Stimulated activated effector memory CD8-positive, alpha-beta T cell treated with anti-CD3 and anti-CD28 coated beads, Interleukin-12 subunit alpha, Interleukin-12 subunit beta, amount 100 ng/mL, for 72 hours (primary cell): ENCODE results near the gene GGA3.
"Not testable (repeated sequence)": the region's sequence is repeated elsewhere in the genome, so short reads cannot be mapped to it uniquely, and the experiment has no call there.

Experiments
- ATAC-seq: fragments of 150-1000 bp; cut with Tn5 transposase; 2 replicates; pipeline ENCODE4 v1.10.0; 2021
- DNase-seq, 2 donors: peaks; one replicate each; pipeline ENCODE4 v3.0.0; 2021 to 2022; ENCODE audit warnings: low spot score in 2 of 2
- H3K27ac Mint-ChIP-seq: one replicate; pipeline ENCODE4 v1.8.0; 2022; ENCODE audit warnings: mild to moderate bottlenecking, mixed read lengths
- H3K36me3 Mint-ChIP-seq: one replicate; pipeline ENCODE4 v1.8.0; 2022; ENCODE audit warnings: mild to moderate bottlenecking, mixed read lengths
- H3K4me1 Mint-ChIP-seq: one replicate; pipeline ENCODE4 v1.8.0; 2022; ENCODE audit warnings: mixed read lengths
- H3K4me3 Mint-ChIP-seq: one replicate; pipeline ENCODE4 v1.8.0; 2022; ENCODE audit warnings: mild to moderate bottlenecking, mixed read lengths
- H3K9me3 Mint-ChIP-seq: one replicate; pipeline ENCODE4 v1.8.0; 2022; ENCODE audit warnings: mixed read lengths

The GGA3 gene

DNA sequence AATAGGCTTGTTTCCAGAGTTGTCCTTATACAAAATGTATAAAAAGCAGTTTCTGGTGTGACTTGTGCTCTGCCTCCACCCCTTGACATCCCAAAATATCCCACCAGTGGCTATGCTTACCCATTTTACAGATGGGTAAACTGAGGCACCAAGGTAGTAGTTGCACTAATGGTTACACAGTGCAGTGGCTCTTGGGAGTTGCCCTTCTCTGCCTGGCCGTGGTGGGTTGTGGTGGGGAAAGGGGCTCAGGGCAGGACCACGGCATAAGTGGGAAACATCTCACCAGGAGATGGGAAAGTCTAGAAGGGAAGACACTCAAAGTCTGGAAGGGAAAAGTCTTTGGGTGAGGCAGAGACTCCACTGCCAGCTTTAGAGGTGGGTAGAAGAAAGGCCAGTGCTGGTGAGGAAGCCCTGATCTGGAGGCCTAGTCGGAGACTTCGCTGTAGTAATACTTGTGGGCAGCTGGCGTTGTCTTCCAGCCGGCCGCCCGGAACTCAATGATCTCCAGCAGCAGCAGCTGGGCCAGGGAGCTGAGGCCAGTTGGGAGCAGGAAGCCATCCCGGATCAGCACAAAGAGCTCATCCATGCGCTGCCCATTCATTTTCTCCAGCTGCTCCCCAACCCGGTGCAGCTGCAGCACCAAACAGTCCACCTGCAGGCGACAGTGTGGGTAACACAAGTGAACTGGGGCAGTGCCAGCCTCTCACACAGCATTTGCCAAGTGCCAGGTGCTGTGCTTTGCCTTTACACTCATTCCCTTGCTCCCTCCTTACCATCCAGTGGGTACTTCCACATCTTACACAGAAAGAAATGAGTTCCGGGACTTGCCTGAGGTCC is 5.1 kb upstream of the GGA3 start:
- Mint-ChIP-seq H3K4me1 (peaks cover 41% of the 10 kb centered on the region), H3K27ac (no peak overlapping the region), H3K36me3 (peaks cover 71% of the 10 kb centered on the region), H3K4me3 (no peak overlapping the region), H3K9me3 (no peaks in the 10 kb centered on the region)
- ATAC-seq: no peak
- DNase-seq: no peak

DNA sequence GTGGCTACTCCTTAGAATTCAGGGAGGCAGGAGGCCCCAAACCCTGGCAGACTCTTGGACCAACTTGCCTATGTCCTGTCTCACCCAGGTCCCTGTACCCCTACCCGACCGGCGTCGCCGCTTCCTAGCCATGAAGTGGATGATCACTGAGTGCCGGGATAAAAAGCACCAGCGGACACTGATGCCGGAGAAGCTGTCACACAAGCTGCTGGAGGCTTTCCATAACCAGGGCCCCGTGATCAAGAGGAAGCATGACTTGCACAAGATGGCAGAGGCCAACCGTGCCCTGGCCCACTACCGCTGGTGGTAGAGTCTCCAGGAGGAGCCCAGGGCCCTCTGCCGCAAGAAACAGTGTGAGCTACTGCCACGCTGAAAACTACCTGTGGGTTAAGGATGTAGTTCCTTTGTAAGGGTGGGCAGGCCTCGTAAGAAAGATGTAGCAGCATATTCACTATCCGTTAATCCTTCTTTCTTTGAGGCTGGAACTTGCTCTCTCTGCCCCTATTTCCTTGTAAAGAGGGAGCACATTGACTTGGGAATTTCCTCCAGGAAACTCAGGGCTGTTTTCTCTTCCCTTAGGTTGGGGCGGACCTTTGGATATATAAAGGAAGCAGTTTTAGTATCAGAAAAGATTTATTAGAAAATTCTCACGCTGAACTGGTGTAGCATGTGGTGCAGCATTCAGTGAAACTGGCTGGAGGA is 4.4 kb upstream of the GGA3 start:
- Mint-ChIP-seq H3K4me3 (no peak overlapping the region), H3K36me3 (peaks cover 79% of the 10 kb centered on the region), H3K27ac (no peak overlapping the region), H3K4me1 (peaks cover 40% of the 10 kb centered on the region), H3K9me3 (no peaks in the 10 kb centered on the region)
- DNase-seq (no peak), ATAC-seq (no peak)

DNA sequence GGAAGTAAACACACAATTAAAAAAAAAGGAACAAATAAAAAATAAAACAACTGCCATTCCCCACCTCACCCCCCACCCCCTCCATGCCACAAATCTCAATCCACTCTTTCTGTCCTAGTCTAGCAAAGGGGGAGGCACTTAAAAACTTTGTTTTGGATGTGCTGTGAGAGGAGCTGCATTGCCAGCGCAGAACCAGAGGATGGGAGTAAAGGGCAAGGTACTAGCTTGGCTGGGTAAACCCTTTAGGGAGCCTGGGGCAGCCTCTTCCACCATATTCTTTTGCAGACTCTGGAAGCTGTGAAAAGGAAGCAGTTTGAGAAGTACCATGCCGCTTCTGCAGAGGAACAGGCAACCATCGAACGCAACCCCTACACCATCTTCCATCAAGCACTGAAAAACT is 1.6 kb upstream of the GGA3 start:
- no peak for DNase-seq
- H3K36me3 Mint-ChIP-seq: peaks cover 66% of the 10 kb centered on the region
- H3K4me1 Mint-ChIP-seq: peaks cover 40% of the 10 kb centered on the region
- H3K4me3 Mint-ChIP-seq: peak overlapping the region; percentile 97
- ATAC-seq: no peak
- peak overlapping the region; percentile 100 for H3K27ac Mint-ChIP-seq
- H3K9me3 Mint-ChIP-seq: no peaks in the 10 kb centered on the region

DNA sequence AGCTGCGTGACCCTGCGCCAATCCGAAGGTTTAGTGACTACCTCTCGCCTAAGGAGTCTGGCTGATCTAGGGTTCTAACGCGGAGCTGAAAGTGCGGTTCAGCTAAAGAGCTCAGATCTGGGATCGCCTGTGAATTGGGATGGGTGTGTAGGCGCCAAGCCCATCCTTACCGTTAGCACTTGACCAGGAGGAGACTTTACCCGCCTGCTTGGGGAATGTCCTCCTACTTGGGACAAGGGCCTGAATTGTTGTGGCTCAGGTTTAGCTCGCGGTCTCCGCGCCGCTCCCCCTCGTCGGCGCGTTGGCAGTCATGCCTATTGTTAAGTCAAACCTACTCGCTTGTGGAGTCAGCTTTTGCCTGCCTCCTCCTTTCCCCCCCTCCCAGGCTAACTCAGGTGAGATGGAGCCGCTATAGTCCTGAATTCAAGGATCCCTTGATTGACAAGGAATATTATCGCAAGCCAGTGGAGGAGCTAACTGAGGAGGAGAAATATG is 753 bp upstream of the GGA3 start:
- Mint-ChIP-seq H3K36me3 (peaks cover 64% of the 10 kb centered on the region), H3K4me1 (peaks cover 40% of the 10 kb centered on the region), H3K27ac (peak overlapping the region; percentile 100), H3K9me3 (no peaks in the 10 kb centered on the region), H3K4me3 (peak overlapping the region; percentile 97)
- ATAC-seq (no peak), DNase-seq (no peak)

DNA sequence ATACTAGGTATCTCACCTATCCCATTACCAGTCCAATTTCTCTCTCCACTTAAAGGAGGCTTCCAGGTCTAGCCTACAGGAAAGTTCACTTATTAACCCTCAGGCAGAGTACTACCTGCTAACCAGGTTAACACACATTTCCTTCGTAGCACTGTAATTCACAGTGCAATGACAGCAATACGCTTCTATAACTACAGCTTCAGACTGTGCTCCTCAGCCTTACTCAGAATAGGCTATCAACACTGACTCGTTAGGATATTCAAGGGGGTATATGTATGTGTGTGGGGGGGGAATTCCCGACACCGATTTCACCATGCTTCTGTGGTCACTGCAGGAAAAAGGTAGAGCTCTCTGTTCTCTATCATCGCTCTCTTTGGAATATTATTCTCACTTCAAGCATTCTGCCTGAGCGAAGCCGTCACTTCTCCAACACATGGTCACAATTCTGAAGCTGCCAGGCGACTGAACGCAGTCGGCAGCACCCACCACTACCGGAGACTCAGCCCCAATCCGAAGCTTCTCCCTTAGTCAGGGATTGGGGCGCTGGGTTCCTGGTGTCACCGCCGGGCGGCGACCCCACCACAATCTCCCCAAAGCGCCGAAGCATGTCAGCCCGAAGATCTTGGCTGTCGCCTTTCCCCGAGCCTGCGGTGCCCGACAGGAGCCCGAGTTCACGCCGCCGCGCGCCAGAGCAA is 618 bp downstream of the GGA3 start:
- Mint-ChIP-seq H3K4me1 (peaks cover 51% of the 10 kb centered on the region), H3K9me3 (no peaks in the 10 kb centered on the region), H3K36me3 (peaks cover 51% of the 10 kb centered on the region), H3K4me3 (peak overlapping the region; percentile 97), H3K27ac (peak overlapping the region; percentile 100)
- DNase-seq: peak in 1 of 2 donors; percentile 82
- peak; percentile 70 for ATAC-seq

DNA sequence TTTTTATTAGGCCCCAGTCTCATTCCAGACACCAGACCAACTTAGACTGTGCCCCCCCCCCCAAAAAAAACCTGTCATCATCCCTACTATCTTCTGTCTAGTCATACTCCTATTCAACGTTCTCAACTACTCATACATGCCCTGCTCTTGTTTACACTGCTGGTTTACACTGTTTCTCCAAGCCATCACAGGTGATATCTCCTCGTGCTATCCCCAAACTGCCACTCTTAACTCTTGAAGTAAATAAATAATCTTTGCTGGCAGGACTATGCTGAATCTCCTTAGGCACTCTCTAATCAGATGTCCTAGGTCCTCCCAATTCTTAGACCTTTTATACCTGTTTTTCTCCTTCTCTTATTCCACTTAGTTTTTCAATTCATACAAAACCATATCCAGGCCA is 4.2 kb downstream of the GGA3 start:
- not testable (repeated sequence) for H3K4me3 Mint-ChIP-seq, DNase-seq, H3K9me3 Mint-ChIP-seq, ATAC-seq
- Mint-ChIP-seq H3K27ac (peak overlapping the region; percentile 65), H3K4me1 (peaks cover 74% of the 10 kb centered on the region), H3K36me3 (peaks cover 32% of the 10 kb centered on the region)

DNA sequence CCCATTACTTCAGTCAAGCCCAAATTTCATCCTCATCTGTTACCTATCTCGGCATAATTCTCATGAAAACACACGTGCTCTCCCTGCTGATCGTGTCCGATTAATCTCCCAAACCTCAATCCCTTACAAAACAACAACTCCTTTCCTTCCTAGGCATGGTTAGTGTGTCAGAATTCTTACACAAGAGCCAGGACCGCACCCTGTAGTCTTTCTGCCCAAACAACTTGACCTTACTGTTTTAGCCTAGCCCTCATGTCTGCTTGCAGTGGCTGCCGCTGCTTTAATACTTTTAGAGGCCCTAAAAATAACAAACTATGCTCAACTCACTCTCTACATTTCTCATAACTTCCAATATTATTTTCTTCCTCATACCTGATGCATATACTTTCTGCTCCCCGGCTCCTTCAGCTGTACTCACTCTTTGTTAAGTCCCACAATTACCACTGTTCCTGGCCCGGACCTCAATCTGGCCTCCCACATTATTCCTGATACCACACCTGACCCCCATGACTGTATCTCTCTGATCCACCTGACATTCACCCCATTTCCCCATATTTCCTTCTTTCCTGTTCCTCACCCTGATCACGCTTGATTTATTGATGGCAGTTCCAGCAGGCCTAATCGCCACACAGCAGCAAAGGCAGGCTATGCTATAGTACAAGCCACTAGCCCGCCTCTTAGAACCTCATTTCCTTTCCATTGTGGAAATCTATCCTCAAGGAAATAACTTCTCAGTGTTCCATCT is 5.3 kb downstream of the GGA3 start:
- not testable (repeated sequence) for DNase-seq, H3K9me3 Mint-ChIP-seq, ATAC-seq, H3K4me3 Mint-ChIP-seq
- Mint-ChIP-seq H3K4me1 (peaks cover 82% of the 10 kb centered on the region), H3K36me3 (peaks cover 31% of the 10 kb centered on the region), H3K27ac (peak overlapping the region; percentile 65)

DNA sequence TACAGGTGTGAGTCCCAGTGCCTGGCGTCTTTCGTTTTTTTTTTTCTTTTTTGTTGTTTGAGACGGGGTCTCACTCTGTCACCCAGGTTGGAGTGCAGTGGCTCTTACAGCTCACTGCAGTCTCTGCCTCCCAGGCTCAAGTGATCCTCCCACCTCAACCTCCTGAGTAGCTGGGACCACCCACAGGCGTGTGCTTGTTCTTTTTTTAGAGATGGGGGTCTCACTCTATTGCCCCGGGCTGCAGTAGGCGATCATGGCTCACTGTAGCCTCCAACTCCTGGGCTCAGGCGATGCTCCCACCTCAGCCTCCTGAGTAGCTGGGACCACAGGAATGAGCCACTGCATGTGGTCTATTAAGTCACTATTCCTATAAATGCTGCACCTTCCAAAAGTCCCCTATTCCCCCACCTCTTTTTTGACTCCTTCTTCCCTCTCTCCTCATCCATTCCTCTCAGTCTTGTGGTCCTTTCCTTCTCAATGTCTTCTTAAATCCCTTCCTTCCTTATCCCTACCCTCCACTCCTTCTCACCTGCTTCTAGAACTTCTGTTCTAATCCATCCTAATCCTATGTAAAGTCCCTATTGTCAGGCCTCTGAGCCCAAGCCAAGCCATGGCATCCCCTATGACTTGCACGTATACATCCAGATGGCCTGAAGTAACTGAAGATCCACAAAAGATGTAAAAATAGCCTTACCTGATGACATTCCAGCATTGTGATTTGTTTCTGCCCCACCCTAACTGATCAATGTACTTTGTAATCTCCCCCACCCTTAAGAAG is 9.2 kb downstream of the GGA3 start:
- H3K36me3 Mint-ChIP-seq: peaks cover 46% of the 10 kb centered on the region
- peak overlapping the region; percentile 64 for H3K4me3 Mint-ChIP-seq
- H3K4me1 Mint-ChIP-seq: peaks cover 77% of the 10 kb centered on the region
- no peak for ATAC-seq
- no peak for DNase-seq
- H3K27ac Mint-ChIP-seq: peak overlapping the region; percentile 84
- no peaks in the 10 kb centered on the region for H3K9me3 Mint-ChIP-seq

DNA sequence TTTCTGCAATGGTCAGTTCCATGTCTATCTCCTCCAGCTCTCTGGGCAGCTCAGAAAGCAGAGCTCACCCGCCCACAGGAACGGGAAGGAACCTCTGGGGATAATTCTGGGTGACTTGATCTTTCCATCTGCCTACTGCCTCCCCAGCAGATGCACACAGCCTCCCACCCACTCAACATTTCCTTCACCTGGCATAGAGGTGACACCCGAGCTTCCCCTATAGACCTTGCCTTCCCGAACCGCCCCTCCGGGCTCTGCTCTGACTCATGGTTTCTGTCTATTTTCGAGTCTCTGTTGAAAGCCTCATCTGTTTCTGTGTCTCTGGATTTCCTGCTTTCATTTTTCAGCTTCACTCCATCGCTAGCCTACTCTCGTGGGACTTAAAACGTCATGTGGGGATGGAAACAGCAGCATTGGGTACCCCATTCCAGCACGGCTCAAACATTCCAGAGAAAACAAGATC is 11.4 kb downstream of the GGA3 start:
- Mint-ChIP-seq H3K4me1 (peaks cover 56% of the 10 kb centered on the region), H3K27ac (peak overlapping the region; percentile 84), H3K4me3 (peak overlapping the region; percentile 64), H3K36me3 (peaks cover 66% of the 10 kb centered on the region), H3K9me3 (no peaks in the 10 kb centered on the region)
- ATAC-seq (peak; percentile 98), DNase-seq (peak; percentile 45 to 80)

DNA sequence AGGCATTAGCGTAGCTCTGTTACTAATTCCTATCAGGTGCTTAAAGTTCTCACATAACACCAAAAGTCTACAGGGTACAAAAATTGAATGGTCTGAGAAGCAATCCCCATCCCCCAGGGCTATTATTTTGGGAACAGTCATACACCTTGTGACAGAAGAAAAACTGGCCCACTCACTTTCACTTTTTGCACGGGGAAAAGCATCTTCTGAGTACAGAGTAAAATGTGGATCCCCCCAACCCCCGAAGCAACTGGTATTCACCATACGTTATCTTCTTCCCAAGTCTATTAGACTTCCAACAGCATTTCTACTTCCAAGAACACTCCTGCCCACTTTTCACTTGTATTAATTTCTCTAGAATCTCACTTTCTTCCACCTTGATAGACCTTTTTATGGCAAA is 11.8 kb downstream of the GGA3 start:
- Mint-ChIP-seq H3K9me3 (no peaks in the 10 kb centered on the region), H3K36me3 (peaks cover 66% of the 10 kb centered on the region), H3K4me1 (peaks cover 52% of the 10 kb centered on the region), H3K4me3 (peak overlapping the region; percentile 64), H3K27ac (peak overlapping the region; percentile 84)
- ATAC-seq (no peak), DNase-seq (no peak)

DNA sequence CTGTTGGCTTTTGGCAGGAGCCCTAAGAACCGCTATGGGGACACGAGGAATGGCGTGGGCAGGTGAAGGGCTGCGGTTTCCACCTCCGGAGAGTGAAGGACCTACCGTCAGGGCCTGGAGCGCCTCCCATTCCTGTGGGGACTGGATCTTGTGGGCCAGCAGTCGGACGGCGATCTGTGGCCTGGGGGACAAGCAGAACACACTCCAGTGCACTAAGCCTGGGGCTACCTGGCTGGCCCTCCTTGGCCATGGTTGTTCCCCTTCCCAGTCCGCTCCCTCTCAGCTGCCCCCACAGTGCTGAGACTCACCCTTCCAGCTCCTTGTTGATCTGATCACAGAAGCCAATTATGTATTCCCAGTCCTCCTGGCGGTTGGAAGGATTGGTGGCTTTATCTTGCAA is 15.0 kb downstream of the GGA3 start:
- H3K36me3 Mint-ChIP-seq: peaks cover 80% of the 10 kb centered on the region
- ATAC-seq: no peak
- no peaks in the 10 kb centered on the region for H3K9me3 Mint-ChIP-seq
- peaks cover 50% of the 10 kb centered on the region for H3K4me1 Mint-ChIP-seq
- DNase-seq: no peak
- H3K4me3 Mint-ChIP-seq: no peak overlapping the region
- peak overlapping the region; percentile 43 for H3K27ac Mint-ChIP-seq

DNA sequence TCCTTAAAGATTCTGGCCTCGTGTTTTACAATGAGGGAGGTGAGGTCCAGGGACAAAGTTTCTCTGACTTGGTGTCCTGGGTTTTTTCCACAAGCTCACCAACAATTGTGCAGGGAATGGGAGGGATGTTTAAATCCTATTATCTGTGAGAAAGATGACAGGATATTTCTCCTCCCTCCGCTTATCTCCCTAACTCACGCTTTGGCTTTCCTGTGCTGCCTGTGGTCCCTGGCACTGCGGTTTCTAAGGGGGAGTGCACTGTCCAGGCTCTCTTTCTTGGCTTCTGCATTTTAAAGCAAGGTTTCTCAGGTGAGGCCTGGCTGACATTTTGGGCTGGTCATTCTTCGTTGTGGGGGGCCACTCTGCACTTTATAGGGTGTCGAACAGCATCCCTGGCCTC is 16.4 kb downstream of the GGA3 start:
- Mint-ChIP-seq H3K4me1 (peaks cover 45% of the 10 kb centered on the region), H3K9me3 (no peaks in the 10 kb centered on the region), H3K4me3 (no peak overlapping the region), H3K27ac (peak overlapping the region; percentile 96), H3K36me3 (peaks cover 88% of the 10 kb centered on the region)
- ATAC-seq: no peak
- no peak for DNase-seq

DNA sequence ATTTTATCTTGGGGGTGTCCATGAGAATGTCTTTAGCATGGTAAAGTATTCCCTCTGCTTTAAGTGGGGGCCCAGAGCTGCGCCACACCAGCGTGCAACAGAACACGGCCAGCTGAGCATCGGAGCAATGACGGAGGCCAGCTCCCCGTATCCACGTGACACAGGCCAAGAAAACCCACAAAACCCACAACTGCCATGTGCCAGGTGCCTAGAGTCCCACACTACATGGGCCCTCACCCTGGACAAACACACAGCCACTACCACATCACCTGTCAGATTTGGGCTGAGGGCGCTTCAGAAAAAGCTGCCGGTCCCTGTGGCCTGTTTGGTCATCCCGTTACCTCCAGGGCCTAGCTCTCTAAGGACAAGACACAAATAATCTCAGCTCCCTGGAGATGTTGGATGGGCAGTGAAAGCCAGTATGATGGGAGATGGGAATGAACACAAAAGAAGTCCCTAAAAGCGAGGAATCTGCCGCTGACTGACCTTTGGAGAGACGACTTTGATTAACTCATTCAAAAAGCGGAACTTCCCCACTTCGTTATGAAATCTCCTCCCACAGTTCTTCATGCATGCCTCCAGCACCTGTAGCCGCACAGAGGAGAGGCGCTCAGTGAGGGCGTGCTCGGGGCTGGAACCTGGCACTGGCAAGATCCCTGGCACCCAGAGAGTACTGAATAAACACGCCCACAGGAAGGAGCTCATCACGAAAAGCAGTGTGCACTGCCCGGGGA is 17.1 kb downstream of the GGA3 start:
- Mint-ChIP-seq H3K4me1 (peaks cover 39% of the 10 kb centered on the region), H3K36me3 (peaks cover 90% of the 10 kb centered on the region), H3K27ac (peak overlapping the region; percentile 96), H3K9me3 (no peaks in the 10 kb centered on the region), H3K4me3 (no peak overlapping the region)
- ATAC-seq (no peak), DNase-seq (no peak)
